Stomach smooth muscle (tissue), 2 donors: ENCODE results near the gene PNPLA2.

ENCODE experiments used
- H3K27ac ChIP-seq: one replicate; pipeline ENCODE4 v1.7.0; 2013; ENCODE audit warnings: mild to moderate bottlenecking, low read length, inconsistent platforms
- H3K27me3 ChIP-seq, 2 donors: one replicate each; pipeline ENCODE4 v1.7.0; 2013; ENCODE audit warnings: low read length in 2 of 2; ENCODE audit not compliant: insufficient read depth in 2 of 2, control insufficient read depth in 1 of 2
- H3K36me3 ChIP-seq, 2 donors: one replicate each; pipeline ENCODE4 v1.7.0; 2013; ENCODE audit warnings: low read length in 2 of 2; ENCODE audit not compliant: control insufficient read depth in 2 of 2, insufficient read depth in 2 of 2
- H3K4me1 ChIP-seq: one replicate; pipeline ENCODE4 v1.7.0; 2013; ENCODE audit warnings: low read length; ENCODE audit not compliant: control insufficient read depth, insufficient read depth
- H3K4me3 ChIP-seq, 2 donors: one replicate each; pipeline ENCODE4 v1.7.0; 2013; ENCODE audit warnings: low read length in 2 of 2
- H3K9ac ChIP-seq, 2 donors: one replicate each; pipeline ENCODE4 v1.7.0; 2013; ENCODE audit warnings: low read length in 2 of 2, mild to moderate bottlenecking in 1 of 2
- H3K9me3 ChIP-seq, 2 donors: one replicate each; pipeline ENCODE4 v1.7.0; 2013; ENCODE audit warnings: low read length in 2 of 2; ENCODE audit not compliant: control insufficient read depth in 2 of 2
- donor health status: healthy.
- donor health status: Pancreatic carcinoma.

Gene PNPLA2

DNA sequence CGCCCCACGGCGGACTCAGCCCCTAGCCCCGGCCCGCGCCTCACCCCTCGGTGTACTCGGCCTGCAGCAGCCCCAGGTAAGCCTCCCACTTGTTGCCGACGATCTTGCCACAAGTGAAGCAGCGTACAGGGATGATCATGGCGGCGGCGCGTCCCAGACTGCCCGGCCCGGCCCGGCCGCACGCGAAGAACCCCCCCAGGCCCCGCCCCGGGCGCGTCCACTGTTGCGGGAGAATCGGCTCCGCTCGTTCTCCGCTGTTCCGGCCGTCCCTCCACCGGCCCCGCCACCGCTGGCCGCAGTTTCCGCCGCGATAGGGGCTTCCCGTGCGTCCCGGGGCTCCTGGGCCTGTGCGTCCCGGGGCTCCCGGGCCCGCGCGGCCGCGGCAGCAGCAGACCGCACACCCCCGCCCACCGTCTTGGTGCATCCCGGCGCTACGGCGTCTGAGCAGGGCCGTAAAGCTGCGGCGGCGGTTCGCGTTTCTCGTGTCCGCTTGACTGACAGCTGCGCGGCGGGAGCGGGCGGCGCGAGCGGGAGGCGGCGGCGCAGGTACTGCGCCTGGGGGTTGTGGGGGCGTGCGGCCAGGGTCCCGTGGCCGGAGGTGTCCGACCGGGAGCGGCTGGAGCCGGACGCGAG, 23.8 kb downstream of the PNPLA2 start, which contains the start of the genes POLR2L and TSPAN4:
Gene POLR2L (minus strand): TSS at position 160 of the 633 bp plus-strand sequence. CDS start 21 bp downstream, at position 139.
Gene TSPAN4 (plus strand): TSS at position 483 of the 633 bp plus-strand sequence. CDS start 7,453 bp downstream, outside the sequence.
- Histone ChIP-seq H3K4me1 (peaks cover 63% of the 10 kb centered on the region), H3K9ac (peak within 1 kb of the TSS; percentile 78 to 84), H3K36me3 (peaks cover 13 to 24% of the 10 kb centered on the region in 2 donors), H3K4me3 (peak within 1 kb of the TSS; percentile 91 to 92), H3K27me3 (no peaks in the 10 kb centered on the region), H3K9me3 (no peaks in the 10 kb centered on the region), H3K27ac (peak within 1 kb of the TSS; percentile 89)

DNA sequence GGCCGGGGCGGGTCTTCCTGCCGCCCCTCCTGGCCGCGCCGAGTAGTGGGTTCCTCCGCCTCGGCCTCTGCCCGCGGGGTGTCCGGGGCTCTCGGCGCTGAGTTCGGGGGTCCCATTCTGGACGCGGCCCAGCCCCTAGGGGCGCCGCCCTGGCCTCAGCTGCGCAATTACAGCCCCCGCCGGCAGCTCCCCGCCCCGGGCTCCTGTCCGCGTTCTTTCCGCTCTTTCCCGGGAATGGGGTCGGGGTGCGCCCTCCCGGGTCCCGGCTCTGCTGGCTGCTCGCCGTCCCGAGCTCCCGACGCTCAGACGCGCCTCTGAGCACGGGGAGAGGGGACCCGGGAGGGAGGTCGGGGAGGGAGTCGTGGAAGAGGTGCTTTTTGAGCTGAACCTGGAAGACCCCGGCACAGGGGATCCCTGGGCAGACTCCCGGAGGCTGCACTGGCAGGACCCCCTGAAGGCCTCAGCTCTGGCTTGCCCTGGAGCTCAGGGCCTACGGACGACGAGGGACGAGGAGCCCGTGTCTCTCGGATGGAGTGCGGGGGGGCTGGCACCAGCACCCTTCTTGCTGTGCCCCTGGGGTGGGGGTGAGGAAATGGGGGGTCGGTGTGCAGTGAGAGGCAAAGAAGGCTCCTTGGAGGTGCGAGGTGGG, 24.5 kb downstream of the PNPLA2 start:
- Histone ChIP-seq H3K27me3 (peaks cover 0 to 6% of the 10 kb centered on the region in 2 donors), H3K27ac (peak overlapping the region; percentile 62), H3K36me3 (peaks cover 13 to 20% of the 10 kb centered on the region in 2 donors), H3K9ac (peak overlapping the region; percentile 68 to 78), H3K4me3 (peak overlapping the region; percentile 91 to 92), H3K4me1 (peaks cover 67% of the 10 kb centered on the region), H3K9me3 (no peaks in the 10 kb centered on the region)

DNA sequence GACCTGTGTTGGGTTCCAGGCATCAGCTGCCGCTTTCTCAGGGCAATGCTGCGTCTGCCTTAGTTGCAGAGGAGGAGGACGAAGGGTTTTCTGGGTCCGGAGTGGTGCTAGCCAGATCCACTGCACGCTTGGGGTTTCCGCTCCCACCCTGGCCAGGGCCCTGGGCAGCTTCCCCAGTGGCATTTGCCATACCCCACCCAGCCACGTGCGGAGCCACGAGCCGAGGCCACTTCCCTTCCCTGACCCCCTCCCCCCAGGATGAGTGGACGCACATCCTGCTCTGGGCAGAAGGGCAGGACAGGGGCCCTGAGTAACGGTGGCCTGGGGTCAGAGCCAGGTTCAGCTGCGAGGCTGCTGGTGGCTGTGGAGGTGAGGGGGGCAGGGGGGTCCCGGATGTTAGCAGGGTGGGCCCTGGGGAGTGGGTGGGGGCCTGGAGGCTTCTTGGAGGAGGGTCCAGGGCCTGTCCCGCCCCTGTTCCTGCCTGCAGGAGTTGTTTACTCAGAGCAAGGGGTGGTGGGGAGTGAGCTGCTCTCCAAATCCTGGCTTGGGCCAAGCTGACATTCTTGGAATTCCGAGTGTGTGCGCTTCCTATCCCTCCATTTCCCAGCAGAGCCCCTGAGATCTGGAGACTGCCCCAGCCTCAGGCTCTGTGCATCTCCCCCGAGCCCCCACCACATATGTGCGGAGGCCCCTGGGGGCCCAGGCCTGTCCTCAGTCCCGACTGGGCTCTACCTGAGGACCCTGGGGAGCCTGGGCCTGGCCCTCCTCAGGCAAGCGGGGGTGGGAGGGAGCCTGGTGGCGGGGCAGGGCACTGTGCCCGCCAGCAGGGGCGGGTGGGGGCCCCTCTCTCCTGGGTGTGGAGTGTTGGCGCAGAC, 25.3 kb downstream of the PNPLA2 start:
- peaks cover 69% of the 10 kb centered on the region for H3K4me1 ChIP-seq
- peaks cover 5 to 14% of the 10 kb centered on the region in 2 donors for H3K27me3 ChIP-seq
- peak overlapping the region; percentile 42 to 78 for H3K9ac ChIP-seq

DNA sequence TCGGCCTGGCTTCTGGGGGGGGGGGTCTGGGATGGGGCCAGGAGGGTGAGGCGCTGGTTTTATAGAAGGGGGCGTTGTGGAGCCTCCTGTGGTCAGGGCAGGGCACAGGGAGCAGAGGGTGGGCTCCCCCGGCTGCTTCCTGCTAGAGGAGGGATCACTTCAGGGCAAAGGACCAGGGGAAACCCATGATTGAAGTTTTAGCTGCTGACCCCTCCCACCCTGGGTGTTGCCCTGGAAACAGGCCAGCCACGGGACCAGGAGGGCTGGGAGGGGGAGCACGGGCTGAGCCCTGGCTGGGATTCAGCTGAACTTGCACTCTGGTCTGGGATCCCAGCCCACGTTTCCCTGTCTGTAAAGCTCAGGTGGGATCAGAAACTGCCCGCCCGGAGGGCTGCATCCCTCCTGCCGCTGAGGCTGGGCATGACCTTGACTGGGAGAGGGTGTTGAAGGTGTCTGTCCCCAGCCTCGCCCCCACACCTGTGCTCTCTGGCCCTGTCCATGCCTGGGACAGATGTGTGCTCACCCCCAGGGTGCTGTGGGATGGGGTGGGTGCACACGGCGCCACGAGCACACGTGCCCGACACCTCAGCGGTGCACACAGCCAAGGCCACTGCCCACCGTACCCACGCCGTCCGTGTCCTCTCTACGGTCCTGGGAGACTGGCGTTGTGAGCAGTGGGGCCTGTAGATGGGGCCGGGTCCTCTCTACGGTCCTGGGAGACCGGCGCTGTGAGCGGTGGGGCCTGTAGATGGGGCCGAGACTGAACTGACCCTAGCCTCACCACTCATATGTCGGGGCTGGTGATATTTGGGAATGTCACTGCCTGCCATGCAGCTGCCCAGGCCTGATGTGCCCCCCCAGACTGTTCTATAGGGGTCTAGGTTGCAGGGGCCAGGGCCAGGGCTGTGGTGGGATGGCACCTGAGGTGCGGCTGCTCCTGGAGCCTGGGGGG, 26.3 kb downstream of the PNPLA2 start:
- H3K9me3 ChIP-seq: no peaks in the 10 kb centered on the region
- H3K9ac ChIP-seq: peak overlapping the region in 1 of 2 donors; percentile 38
- H3K4me1 ChIP-seq: peaks cover 69% of the 10 kb centered on the region
- peaks cover 2 to 7% of the 10 kb centered on the region in 2 donors for H3K36me3 ChIP-seq
- peak overlapping the region; percentile 62 for H3K27ac ChIP-seq
- peaks cover 5 to 18% of the 10 kb centered on the region in 2 donors for H3K27me3 ChIP-seq
- peak overlapping the region in 1 of 2 donors; percentile 92 for H3K4me3 ChIP-seq

More for the DNA sequence above, 25.3 kb downstream of the PNPLA2 start:
- Histone ChIP-seq H3K27ac (peak overlapping the region; percentile 62), H3K36me3 (peaks cover 8 to 14% of the 10 kb centered on the region in 2 donors), H3K4me3 (peak overlapping the region; percentile 91 to 92), H3K9me3 (no peaks in the 10 kb centered on the region)

DNA sequence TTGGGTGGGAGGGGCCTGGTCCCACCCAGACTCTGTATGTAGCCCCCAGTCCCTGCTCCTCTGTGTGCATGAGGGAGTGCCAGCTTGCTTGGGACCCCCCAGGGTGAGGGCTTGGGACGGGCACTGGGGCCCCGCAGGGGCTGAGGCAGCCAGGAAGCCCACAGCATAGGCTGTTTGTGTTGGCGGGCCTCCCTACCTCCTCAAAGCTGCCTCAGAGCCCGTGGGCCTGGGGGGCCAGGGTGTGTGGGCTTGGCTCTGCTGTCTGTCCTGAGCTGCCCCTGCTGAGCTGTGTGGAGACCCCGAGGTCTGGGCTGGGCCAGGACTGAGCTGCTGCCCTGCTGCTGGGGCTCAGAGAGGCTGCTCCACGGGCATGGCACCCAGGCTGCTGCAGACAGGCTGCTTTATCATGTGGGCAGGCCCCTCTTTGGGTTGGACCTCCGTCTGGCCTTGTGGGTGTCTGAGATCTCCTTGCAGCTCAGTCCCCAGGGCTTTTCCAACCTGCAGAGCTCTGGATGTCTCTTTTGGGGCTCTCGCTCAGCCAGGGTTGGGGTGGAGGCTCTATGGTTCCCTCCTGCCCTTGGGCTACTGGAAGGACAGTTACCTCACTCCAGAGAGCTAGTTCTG, 27.3 kb downstream of the PNPLA2 start:
- H3K9ac ChIP-seq: no peak overlapping the region
- H3K9me3 ChIP-seq: no peaks in the 10 kb centered on the region
- no peak overlapping the region for H3K4me3 ChIP-seq
- peaks cover 0 to 2% of the 10 kb centered on the region in 2 donors for H3K36me3 ChIP-seq
- peaks cover 66% of the 10 kb centered on the region for H3K4me1 ChIP-seq
- peaks cover 5 to 22% of the 10 kb centered on the region in 2 donors for H3K27me3 ChIP-seq
- H3K27ac ChIP-seq: peak overlapping the region; percentile 62

DNA sequence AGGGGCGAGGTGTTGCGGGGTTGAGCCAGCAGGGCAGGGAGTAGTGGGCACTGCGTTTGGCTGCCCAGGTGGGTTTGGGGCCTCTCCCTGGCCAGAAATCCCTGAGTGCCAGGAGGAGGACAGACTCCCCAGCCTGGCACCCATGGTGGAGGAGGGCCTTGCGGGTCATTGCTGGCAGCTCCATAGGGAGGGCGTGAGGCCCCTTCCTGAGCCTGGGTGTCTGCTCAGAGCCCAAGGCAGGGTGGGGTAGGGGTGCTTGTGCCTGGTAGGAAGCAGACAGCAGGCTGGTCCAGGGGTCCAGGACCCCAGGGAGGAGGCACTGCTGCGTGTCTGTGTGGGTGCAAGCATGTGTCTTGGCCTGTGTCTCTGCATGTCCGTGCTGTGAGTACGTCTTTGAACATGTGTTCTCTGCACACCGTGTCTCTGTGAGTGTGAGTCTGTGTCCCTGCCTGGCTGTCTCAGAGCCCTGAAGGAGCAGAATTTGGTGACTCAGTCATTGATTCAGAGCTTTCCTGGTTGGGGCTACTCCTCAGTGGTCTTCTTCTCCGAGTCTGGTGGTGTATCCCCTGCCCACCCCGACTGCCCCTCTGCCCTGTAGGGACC, 27.9 kb downstream of the PNPLA2 start:
- peaks cover 5 to 22% of the 10 kb centered on the region in 2 donors for H3K27me3 ChIP-seq
- no peak overlapping the region for H3K4me3 ChIP-seq
- H3K9me3 ChIP-seq: no peaks in the 10 kb centered on the region
- H3K27ac ChIP-seq: no peak overlapping the region
- peaks cover 66% of the 10 kb centered on the region for H3K4me1 ChIP-seq
- no peaks in the 10 kb centered on the region for H3K36me3 ChIP-seq
- H3K9ac ChIP-seq: no peak overlapping the region

DNA sequence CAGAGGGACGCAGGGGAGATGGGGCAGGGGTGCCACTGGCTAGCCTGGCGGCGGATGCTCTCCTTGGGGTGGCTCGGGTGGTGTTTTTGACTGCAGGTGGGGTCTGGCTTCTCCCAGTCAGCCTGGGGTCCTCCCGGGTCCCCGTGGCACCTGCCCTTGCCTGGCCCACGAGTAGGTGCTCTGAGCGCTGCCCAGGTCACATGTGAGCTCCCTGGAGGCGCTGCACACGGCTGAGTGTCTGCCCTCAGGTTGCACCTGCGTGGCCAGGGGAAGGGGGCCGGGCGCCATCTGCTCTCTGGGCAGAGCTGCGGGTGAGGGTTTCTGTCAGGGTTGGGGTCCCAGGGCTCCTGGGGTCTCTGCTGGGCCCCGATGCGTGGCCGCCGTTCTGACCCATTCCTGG, 29.2 kb downstream of the PNPLA2 start:
- peaks cover 66% of the 10 kb centered on the region for H3K4me1 ChIP-seq
- no peak overlapping the region for H3K27ac ChIP-seq
- H3K9ac ChIP-seq: no peak overlapping the region
- H3K9me3 ChIP-seq: no peaks in the 10 kb centered on the region
- peaks cover 5 to 22% of the 10 kb centered on the region in 2 donors for H3K27me3 ChIP-seq
- no peaks in the 10 kb centered on the region for H3K36me3 ChIP-seq
- no peak overlapping the region for H3K4me3 ChIP-seq

DNA sequence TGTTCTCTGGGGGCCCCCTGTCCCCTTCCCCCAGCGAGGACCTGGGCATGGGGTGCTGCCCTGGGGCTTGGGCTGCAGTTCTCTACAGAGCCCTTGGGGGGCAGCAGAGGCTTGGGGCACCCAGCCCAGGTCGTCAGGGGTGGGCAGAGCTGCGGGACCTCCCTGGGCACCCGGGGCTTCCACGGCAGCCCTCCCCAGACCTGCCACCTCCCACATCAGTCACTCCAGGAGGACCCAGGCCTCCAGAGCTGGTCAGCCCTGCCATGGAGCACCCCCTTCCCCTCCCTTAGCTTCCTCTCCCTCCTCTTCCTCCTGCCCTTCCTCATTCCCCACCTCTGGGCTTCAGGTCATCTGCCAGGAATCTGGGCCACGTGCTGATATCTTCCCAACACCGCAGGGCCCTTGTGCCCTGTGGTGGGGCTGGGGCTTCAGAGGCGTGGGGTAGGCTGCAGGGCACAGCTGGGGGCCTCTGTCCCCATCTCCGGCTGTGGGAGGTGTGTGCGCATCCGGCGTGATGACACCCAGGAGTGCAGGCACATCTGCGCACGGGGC, 29.7 kb downstream of the PNPLA2 start:
- Histone ChIP-seq H3K4me1 (peaks cover 63% of the 10 kb centered on the region), H3K27me3 (peaks cover 5 to 22% of the 10 kb centered on the region in 2 donors), H3K36me3 (no peaks in the 10 kb centered on the region), H3K27ac (no peak overlapping the region), H3K9me3 (no peaks in the 10 kb centered on the region), H3K9ac (no peak overlapping the region), H3K4me3 (no peak overlapping the region)
